NT2/D1 (cell line): ENCODE measurements around the gene GNA15.

Experiments used
- DNase-seq: peaks from one replicate; pipeline ENCODE4 v3.0.0-alpha.2; 2011; ENCODE audit warnings: low read depth, low spot score
- H3K27me3 ChIP-seq: 2 replicates; pipeline ENCODE4 v1.6.0; 2011; ENCODE audit warnings: mild to moderate bottlenecking; ENCODE audit not compliant: insufficient read length, insufficient read depth
- H3K36me3 ChIP-seq: 2 replicates; pipeline ENCODE4 v1.6.1; 2011; ENCODE audit warnings: mild to moderate bottlenecking, low read length, mixed read lengths; ENCODE audit not compliant: insufficient read depth, insufficient read length
- H3K4me1 ChIP-seq: 2 replicates; pipeline ENCODE4 v1.5.1; 2011; ENCODE audit not compliant: insufficient read depth, insufficient read length
- H3K4me3 ChIP-seq: 2 replicates; pipeline ENCODE4 v1.5.1; 2011; ENCODE audit warnings: low read depth; ENCODE audit not compliant: insufficient read length
- H3K9ac ChIP-seq: 2 replicates; pipeline ENCODE4 v1.6.0; 2011; ENCODE audit warnings: low read depth; ENCODE audit not compliant: insufficient read length
- H3K9me3 ChIP-seq: 2 replicates; pipeline ENCODE4 v1.5.1; 2011; ENCODE audit warnings: mild to moderate bottlenecking, low read length; ENCODE audit not compliant: insufficient read depth
- SUZ12 ChIP-seq: IDR thresholded peaks from 2 replicates; pipeline ENCODE4 v1.6.1; 2011; ENCODE audit not compliant: insufficient read length, insufficient read depth; ENCODE audit errors: extremely low read depth
- YY1 ChIP-seq: IDR thresholded peaks from 2 replicates; pipeline ENCODE4 v1.6.1; 2011; ENCODE audit not compliant: insufficient read length, insufficient read depth
- ZNF274 ChIP-seq: IDR thresholded peaks from 2 replicates; pipeline ENCODE4 v1.6.1; 2011; ENCODE audit warnings: mild to moderate bottlenecking, low read depth, low read length

The GNA15 gene

DNA sequence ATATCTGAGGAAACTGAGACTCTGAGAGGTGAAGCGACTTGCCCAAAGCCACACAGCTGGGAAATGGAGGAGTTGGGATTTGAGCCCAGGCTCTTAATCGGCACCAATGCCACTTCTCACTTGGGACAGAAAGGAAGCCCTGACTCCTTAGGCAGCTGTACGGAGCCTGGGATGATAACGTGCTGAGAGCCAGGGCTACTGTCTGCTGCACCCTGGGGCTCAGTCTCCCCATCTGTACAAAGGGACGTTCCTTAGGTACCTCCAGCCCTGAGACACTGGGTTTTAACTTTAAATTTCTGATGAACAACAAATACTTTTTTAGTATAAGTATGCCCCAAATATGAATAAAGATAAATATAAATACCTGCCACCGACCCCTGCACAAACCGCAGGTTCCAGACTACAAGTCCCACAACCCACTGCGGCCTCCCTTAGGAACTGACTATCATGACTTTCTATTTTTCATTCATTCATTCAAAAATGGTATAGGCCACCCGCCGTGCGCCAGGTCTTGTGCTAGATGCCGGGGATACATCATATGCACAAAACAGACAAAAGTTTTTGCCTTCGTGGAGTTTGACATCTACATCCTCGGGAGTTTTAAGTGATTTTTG is 49.1 kb downstream of the GNA15 start:
- Histone ChIP-seq H3K9ac (peak overlapping the region; percentile 62), H3K4me1 (peaks cover 26% of the 10 kb centered on the region), H3K27me3 (no peaks in the 10 kb centered on the region), H3K9me3 (no peaks in the 10 kb centered on the region), H3K4me3 (peak overlapping the region; percentile 97), H3K36me3 (peaks cover 33% of the 10 kb centered on the region)
- no peak for DNase-seq
- TF ChIP-seq ZNF274: no peak
- no peak for TF ChIP-seq SUZ12
- no peak for TF ChIP-seq YY1

DNA sequence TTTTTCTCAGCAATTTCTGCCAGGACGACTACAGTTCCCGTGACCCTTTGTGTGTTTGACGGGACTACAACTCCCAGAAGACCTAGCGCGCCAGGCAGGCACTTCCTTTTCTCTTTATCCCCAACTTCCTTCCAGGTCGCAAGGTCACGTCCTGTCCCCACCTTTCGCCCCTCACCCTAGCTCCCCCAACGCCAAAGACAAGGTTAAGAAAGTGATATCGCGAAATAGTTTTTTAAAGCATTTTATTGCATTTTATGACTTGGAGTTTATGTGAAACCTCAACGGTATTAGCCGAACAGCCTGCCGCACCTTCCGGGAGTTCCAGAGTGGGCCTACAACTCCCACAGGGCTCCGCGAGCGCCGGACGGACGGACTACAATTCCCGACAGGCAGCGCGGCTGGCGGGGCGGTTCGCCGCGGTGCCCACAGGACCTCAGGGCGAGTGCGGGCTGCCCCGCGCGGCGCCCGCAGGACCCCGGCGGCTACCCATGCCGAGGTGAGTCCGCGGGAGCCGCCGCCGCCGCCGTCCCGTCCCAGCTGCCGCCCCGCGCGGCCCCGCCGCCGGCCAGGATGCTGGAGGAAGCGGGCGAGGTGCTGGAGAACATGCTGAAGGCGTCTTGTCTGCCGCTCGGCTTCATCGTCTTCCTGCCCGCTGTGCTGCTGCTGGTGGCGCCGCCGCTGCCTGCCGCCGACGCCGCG is 49.8 kb downstream of the GNA15 start, which contains the start of gene NCLN:
Gene NCLN (plus strand): TSS at position 470 of the 699 bp plus-strand sequence. CDS start 101 bp downstream, at position 571.
- Histone ChIP-seq H3K9ac (peak within 1 kb of the TSS; percentile 99), H3K36me3 (peaks cover 39% of the 10 kb centered on the region), H3K27me3 (no peaks in the 10 kb centered on the region), H3K4me3 (peak within 1 kb of the TSS; percentile 97), H3K4me1 (peaks cover 27% of the 10 kb centered on the region), H3K9me3 (no peaks in the 10 kb centered on the region)
- peak; percentile 90 for DNase-seq
- TF ChIP-seq SUZ12 (no peak), ZNF274 (no peak), YY1 (no peak)

DNA sequence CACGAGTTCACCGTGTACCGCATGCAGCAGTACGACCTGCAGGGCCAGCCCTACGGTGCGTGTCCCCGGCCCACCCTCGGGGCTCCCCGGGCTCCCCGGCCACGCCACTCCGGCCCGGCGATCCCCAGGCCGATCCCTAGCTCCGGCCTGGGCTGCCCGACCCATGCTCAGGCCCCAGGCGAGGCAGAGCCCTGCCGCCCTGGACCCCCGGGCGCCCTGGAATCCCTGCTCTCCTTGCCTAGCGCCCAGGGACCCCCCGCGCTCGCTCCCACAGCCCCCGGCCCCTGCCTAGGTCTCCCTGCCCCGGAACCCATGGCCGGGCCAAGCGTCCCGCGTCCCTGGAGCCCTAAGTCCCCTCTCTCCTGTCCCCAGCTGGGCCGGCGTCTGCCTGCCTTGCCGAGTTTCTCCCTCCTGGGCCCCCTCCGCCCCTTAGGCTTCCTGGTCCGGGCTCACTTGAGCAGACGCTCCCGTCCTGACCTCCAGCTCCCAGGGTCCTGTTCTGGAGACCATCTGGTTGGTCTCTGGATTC is 50.4 kb downstream of the GNA15 start:
- Histone ChIP-seq H3K4me1 (peaks cover 27% of the 10 kb centered on the region), H3K27me3 (no peaks in the 10 kb centered on the region), H3K9me3 (no peaks in the 10 kb centered on the region), H3K36me3 (peaks cover 45% of the 10 kb centered on the region), H3K9ac (peak overlapping the region; percentile 99), H3K4me3 (peak overlapping the region; percentile 97)
- no peak for DNase-seq
- no peak for TF ChIP-seq SUZ12
- no peak for TF ChIP-seq YY1
- TF ChIP-seq ZNF274: no peak

DNA sequence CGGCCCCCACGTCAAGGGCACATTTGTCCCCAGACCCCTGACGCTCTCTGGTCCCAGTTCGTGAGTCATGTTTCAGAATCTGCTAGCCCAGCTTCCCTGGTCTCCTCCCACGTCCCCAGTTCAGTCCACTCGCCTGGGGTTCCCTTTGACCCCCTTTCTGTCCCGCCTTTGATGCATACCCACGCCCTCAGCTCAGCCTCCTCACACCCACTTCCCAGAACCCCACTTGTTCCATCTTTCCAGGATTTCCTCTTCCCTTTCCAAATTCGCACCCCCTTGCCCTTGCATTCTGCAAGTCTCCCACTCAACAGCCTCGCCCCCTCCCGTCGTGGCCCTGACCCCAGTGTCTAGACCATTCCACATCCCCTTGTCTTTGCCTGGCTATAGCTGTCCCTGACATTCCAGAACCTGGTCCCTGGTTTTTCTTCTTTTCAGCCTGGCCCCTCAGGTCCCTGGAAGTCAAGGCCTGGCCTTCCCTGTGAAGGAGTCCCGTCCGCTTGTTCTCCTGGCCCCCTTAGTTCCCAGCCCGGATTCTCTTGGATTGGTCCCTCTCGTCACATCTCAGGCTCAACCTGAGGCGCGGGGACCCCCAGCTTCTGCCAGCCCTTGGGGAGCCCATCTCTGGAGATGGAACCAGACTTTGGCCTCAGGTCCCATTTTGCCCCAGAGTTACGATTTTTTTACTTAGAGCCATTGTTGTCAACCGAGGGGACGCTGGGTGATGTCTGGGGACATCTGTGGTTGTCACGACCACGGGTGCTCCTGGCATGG is 51.2 kb downstream of the GNA15 start:
- H3K4me1 ChIP-seq: peaks cover 27% of the 10 kb centered on the region
- H3K4me3 ChIP-seq: peak overlapping the region; percentile 97
- DNase-seq: no peak
- no peaks in the 10 kb centered on the region for H3K27me3 ChIP-seq
- peak overlapping the region; percentile 99 for H3K9ac ChIP-seq
- H3K9me3 ChIP-seq: no peaks in the 10 kb centered on the region
- TF ChIP-seq YY1 (no peak), SUZ12 (no peak), ZNF274 (no peak)
- peaks cover 53% of the 10 kb centered on the region for H3K36me3 ChIP-seq

DNA sequence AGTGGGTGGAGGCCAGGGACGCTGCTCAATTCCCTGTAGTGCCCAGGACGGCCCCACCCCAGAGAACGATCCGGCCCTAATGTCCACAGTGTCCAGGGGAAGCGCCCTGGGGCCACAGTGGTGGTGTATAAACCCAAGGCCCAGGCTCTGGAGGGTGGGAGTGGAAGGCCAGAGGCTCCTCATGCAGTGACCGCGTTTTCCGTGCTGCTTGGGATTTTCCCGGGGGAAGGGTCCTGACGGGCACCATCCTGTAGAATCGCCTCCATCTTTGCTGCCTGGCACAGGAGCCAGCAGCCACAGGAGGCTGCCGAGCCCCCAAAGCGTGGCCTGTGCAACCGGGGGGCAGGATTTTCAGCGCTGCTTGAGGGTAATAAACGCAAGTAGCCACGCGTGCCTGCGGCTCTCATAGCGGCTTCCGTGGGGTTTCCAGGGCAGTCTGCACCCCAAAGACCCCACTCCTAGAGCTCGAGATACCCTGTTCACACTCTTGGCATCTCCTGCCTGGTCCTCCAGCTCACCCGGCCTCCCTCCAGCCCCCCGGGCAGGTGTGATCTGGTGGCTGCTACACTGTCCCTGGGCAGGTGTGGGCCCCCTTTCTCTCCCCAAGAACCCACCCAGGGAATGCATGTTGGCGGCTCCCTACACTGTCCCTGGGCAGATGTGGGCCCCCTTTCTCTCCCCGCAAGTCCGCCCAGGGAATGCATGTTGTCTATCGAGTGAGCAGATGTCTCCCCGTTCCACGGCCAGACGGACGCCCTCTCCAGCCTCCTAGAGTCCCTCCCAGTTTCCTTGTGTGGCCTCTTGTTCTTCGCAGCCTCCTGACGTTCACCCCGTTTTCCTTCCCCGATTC is 52.1 kb downstream of the GNA15 start:
- Histone ChIP-seq H3K9me3 (no peaks in the 10 kb centered on the region), H3K27me3 (no peaks in the 10 kb centered on the region), H3K36me3 (peaks cover 61% of the 10 kb centered on the region), H3K9ac (peak overlapping the region; percentile 62), H3K4me3 (peak overlapping the region; percentile 97), H3K4me1 (peaks cover 29% of the 10 kb centered on the region)
- no peak for DNase-seq
- TF ChIP-seq SUZ12 (no peak), ZNF274 (no peak), YY1 (no peak)

DNA sequence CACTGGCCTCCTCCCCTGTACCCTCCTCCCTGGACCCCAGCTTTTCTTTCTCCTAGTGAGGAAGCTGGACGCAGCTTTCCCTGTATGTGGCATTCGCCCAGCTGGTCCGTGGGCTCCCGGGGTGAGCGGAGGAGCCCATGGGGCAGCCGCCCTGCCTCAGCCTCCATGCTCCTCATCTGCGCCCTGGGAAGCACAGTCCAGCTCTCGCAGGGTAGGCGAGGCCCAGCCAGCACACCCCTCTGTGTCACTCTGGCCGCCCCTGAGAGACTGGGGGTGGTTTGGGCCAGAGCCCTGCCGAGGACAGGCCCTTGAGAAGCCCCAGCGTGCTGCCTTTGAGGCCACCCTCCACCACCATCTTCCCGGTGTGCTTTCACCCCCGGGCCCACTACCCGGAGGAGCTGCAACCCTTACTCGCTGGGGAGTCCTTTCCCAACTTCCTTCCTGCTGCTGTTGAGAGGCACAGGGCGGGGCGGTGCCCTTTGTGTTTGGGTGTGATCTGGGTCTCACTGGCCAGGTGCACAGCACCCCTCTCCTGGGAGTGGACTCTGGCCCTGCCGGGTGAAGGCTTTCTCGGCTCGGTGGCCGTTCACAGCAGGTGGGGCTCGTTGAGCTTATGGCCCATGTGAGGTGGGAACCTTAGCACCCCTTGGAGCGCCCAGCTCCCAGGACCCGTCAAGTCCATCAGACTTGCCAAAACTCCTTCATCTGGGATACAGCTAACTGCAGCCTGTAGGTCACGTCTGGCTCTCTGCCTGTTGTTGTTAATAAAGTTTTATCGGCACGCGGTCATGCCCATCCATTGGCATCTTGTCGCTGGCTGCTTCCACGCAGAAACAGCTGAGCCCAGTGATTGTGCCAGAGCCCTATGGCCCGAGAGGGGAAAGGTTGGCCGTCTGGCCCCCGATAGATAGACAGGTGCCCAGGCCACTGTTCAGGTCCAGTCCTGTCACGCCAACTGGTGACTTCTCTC is 53.1 kb downstream of the GNA15 start:
- Histone ChIP-seq H3K4me3 (no peak overlapping the region), H3K4me1 (peaks cover 29% of the 10 kb centered on the region), H3K9me3 (no peaks in the 10 kb centered on the region), H3K9ac (peak overlapping the region; percentile 24), H3K36me3 (peaks cover 71% of the 10 kb centered on the region), H3K27me3 (no peaks in the 10 kb centered on the region)
- TF ChIP-seq ZNF274: no peak
- no peak for TF ChIP-seq SUZ12
- TF ChIP-seq YY1: no peak
- no peak for DNase-seq
